Muscle layer of duodenum (tissue), 2 donors: ENCODE results near the gene CLEC4G.
"Not testable (repeated sequence)": the region's sequence is repeated elsewhere in the genome, so short reads cannot be mapped to it uniquely, and the experiment has no call there.

ENCODE experiments used
- H3K27ac ChIP-seq: one replicate; pipeline ENCODE4 v1.7.0; 2013; ENCODE audit warnings: mild to moderate bottlenecking, low read length
- H3K27me3 ChIP-seq: one replicate; pipeline ENCODE4 v1.7.0; 2013; ENCODE audit warnings: low read depth, mild to moderate bottlenecking, control low read depth, low read length
- H3K36me3 ChIP-seq, 2 donors: one replicate each; pipeline ENCODE4 v1.7.0; 2013; ENCODE audit warnings: low read length in 2 of 2, control low read depth in 1 of 2, mild to moderate bottlenecking in 1 of 2; ENCODE audit not compliant: insufficient read depth in 2 of 2, control insufficient read depth in 1 of 2
- H3K4me1 ChIP-seq, 2 donors: one replicate each; pipeline ENCODE4 v1.7.0; 2013; ENCODE audit warnings: low read length in 2 of 2, mild to moderate bottlenecking in 2 of 2, control low read depth in 1 of 2, moderate library complexity in 1 of 2; ENCODE audit not compliant: insufficient read depth in 2 of 2, control insufficient read depth in 1 of 2
- H3K4me3 ChIP-seq, 2 donors: one replicate each; pipeline ENCODE4 v1.7.0; 2013; ENCODE audit warnings: low read length in 2 of 2, low read depth in 1 of 2, mild to moderate bottlenecking in 1 of 2
- H3K9me3 ChIP-seq, 2 donors: one replicate each; pipeline ENCODE4 v1.7.0; 2013; ENCODE audit warnings: low read length in 2 of 2, control low read depth in 1 of 2, mild to moderate bottlenecking in 1 of 2; ENCODE audit not compliant: control insufficient read depth in 1 of 2
- donor health status: healthy.

Gene CLEC4G

GRCh38 chr19:7765043-7765442, 33.1 kb upstream of the CLEC4G start:
- not testable (repeated sequence) for H3K9me3 ChIP-seq, H3K4me1 ChIP-seq, H3K27me3 ChIP-seq, H3K36me3 ChIP-seq, H3K4me3 ChIP-seq, H3K27ac ChIP-seq

GRCh38 chr19:7764157-7764556, 32.2 kb upstream of the CLEC4G start:
- H3K9me3 ChIP-seq, H3K4me1 ChIP-seq, H3K27me3 ChIP-seq, H3K27ac ChIP-seq, H3K4me3 ChIP-seq, H3K36me3 ChIP-seq: not testable (repeated sequence)

GRCh38 chr19:7763696-7764095, 31.8 kb upstream of the CLEC4G start:
- no peaks in the 10 kb centered on the region for H3K36me3 ChIP-seq
- no peak overlapping the region for H3K27ac ChIP-seq
- no peaks in the 10 kb centered on the region for H3K4me1 ChIP-seq
- H3K27me3 ChIP-seq = no peaks in the 10 kb centered on the region
- no peak overlapping the region for H3K4me3 ChIP-seq
- H3K9me3 ChIP-seq = peaks cover 0 to 10% of the 10 kb centered on the region in 2 donors

GRCh38 chr19:7762719-7763293, 30.9 kb upstream of the CLEC4G start, which contains the start of gene CLEC4M:
TSS of gene CLEC4M (plus strand) at chr19:7763243. CDS start at chr19:7763267, 24 bp downstream.
- Histone ChIP-seq H3K9me3 (peaks cover 0 to 19% of the 10 kb centered on the region in 2 donors), H3K36me3 (no peaks in the 10 kb centered on the region), H3K27me3 (no peaks in the 10 kb centered on the region), H3K4me3 (no peak within 1 kb of the TSS), H3K4me1 (no peaks in the 10 kb centered on the region), H3K27ac (no peak within 1 kb of the TSS)

- no peak overlapping the region for H3K4me3 ChIP-seq
- no peaks in the 10 kb centered on the region for H3K27me3 ChIP-seq
- no peak overlapping the region for H3K27ac ChIP-seq
- no peaks in the 10 kb centered on the region for H3K4me1 ChIP-seq
- peaks cover 0 to 41% of the 10 kb centered on the region in 2 donors for H3K9me3 ChIP-seq
- H3K36me3 ChIP-seq = no peaks in the 10 kb centered on the region
Measured at GRCh38 chr19:7759156-7759555, 27.2 kb upstream of the CLEC4G start.

GRCh38 chr19:7757358-7757757, 25.4 kb upstream of the CLEC4G start:
- Histone ChIP-seq H3K27me3 (no peaks in the 10 kb centered on the region), H3K4me3 (no peak overlapping the region), H3K36me3 (no peaks in the 10 kb centered on the region), H3K4me1 (no peaks in the 10 kb centered on the region), H3K27ac (no peak overlapping the region), H3K9me3 (peaks cover 0 to 41% of the 10 kb centered on the region in 2 donors)

- H3K36me3 ChIP-seq = no peaks in the 10 kb centered on the region
- H3K9me3 ChIP-seq = peaks cover 0 to 41% of the 10 kb centered on the region in 2 donors
- H3K4me3 ChIP-seq = no peak overlapping the region
- no peaks in the 10 kb centered on the region for H3K27me3 ChIP-seq
- H3K27ac ChIP-seq = no peak overlapping the region
- H3K4me1 ChIP-seq = no peaks in the 10 kb centered on the region
Measured at GRCh38 chr19:7756258-7756657, 24.3 kb upstream of the CLEC4G start.

- H3K4me1 ChIP-seq = no peaks in the 10 kb centered on the region
- no peak overlapping the region for H3K4me3 ChIP-seq
- H3K27me3 ChIP-seq = no peaks in the 10 kb centered on the region
- H3K9me3 ChIP-seq = peaks cover 0 to 7% of the 10 kb centered on the region in 2 donors
- H3K27ac ChIP-seq = no peak overlapping the region
- H3K36me3 ChIP-seq = no peaks in the 10 kb centered on the region
Measured at GRCh38 chr19:7751157-7751783, 19.4 kb upstream of the CLEC4G start.

- no peak overlapping the region for H3K4me3 ChIP-seq
- no peaks in the 10 kb centered on the region for H3K36me3 ChIP-seq
- H3K4me1 ChIP-seq = no peaks in the 10 kb centered on the region
- no peaks in the 10 kb centered on the region for H3K27me3 ChIP-seq
- H3K9me3 ChIP-seq = no peaks in the 10 kb centered on the region
- H3K27ac ChIP-seq = no peak overlapping the region
Measured at GRCh38 chr19:7748756-7749155, 16.8 kb upstream of the CLEC4G start.

GRCh38 chr19:7748171-7748570, 16.3 kb upstream of the CLEC4G start:
- no peak overlapping the region for H3K27ac ChIP-seq
- no peaks in the 10 kb centered on the region for H3K36me3 ChIP-seq
- no peaks in the 10 kb centered on the region for H3K27me3 ChIP-seq
- no peak overlapping the region for H3K4me3 ChIP-seq
- H3K4me1 ChIP-seq = no peaks in the 10 kb centered on the region
- no peaks in the 10 kb centered on the region for H3K9me3 ChIP-seq

GRCh38 chr19:7746903-7747884, 15.3 kb upstream of the CLEC4G start, which contains the start of gene CD209:
TSS of gene CD209 (minus strand) at chr19:7747534. CDS start at chr19:7747511, 23 bp downstream.
- no peak within 1 kb of the TSS for H3K4me3 ChIP-seq

More at GRCh38 chr19:7746903-7747884, 15.3 kb upstream of the CLEC4G start, which contains the start of gene CD209:
- Histone ChIP-seq H3K4me1 (no peaks in the 10 kb centered on the region), H3K9me3 (no peaks in the 10 kb centered on the region), H3K27ac (no peak within 1 kb of the TSS), H3K27me3 (no peaks in the 10 kb centered on the region), H3K36me3 (no peaks in the 10 kb centered on the region)
